Stimulated activated CD8-positive, alpha-beta memory T cell treated with anti-CD3 and anti-CD28 coated beads, Interleukin-7, amount 100 ng/mL, for 24 hours (primary cell): Measurements from ENCODE around the gene CACNA1C.

ENCODE experiments used
- DNase-seq: peaks from one replicate; pipeline ENCODE4 v3.0.0-alpha.2; 2020; ENCODE audit warnings: low read depth

CACNA1C gene

GRCh38 chr12:2258025-2258424 is 205.2 kb downstream of the CACNA1C start:
- DNase-seq: no peak

GRCh38 chr12:2259369-2259768 is 206.6 kb downstream of the CACNA1C start:
- no peak for DNase-seq

- no peak for DNase-seq
Measured at GRCh38 chr12:2260441-2260840, 207.7 kb downstream of the CACNA1C start.

DNA sequence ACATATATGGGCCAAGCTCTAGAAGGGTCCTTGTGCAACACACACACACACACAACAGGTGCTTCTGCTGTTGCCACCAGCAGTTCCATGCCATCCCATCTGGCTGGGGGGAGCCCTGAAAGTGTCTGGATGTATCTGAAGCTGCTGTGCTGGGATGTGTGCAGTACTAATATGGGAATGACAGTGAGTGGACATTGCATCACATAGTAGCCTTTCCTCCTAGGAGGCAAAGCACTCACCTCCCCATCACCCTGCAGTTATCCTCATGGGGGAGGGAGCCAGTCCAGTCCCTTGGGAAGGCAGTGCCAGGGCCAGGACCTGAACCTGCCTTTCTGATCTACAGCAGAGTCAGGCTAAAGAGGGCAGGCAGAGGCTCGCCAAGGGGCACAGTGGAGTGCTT is 208.9 kb downstream of the CACNA1C start:
- no peak for DNase-seq

DNA sequence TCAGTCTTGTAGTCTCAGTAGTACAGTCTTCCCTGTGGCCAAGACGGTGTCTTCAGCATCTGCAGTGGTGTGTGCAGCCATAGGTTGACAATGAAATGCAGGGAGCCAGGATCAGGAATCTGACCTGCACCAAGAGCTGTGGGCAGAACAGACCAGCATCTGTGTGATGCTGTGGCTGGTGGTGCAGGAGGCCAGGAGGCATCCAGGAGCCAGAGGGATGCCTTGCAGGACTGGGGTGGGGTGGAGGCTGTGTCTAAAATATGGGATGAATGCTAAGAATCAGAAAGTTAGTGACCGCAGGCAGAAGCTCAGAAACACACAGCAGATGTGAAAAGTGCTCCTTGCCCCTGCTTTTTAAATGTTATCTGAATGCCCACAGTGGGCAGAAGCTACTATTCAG is 209.7 kb downstream of the CACNA1C start:
- no peak for DNase-seq

GRCh38 chr12:2263901-2264300 is 211.1 kb downstream of the CACNA1C start:
- no peak for DNase-seq

DNA sequence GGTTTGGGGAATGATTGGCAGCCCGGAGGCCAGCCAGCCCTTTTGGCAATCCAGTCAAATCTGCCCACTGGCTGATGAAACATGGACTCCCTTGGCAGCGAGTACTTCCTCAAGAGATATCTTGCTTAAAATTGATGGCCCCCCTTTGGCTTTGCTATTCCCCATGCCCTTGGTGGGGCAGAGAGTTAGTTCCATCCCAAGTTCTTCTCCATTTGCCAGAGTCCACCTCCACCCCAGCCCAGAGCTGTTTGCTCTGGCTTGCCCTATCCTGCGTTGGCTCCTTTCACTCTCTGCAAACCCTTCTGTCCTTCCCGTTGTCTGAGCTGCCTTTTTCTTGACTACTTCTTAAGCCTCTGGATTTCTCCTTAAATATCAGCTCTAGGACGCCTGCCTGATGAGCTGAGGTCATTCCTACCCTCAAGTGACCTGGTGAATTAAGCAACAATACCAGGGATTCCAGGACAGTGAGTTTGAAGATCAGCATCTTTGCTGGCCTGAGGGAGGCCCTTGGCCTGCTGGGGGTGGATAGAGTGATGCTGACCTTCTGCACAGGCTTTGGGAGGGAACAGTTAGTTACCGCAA is 212.0 kb downstream of the CACNA1C start:
- no peak for DNase-seq

- no peak for DNase-seq
Measured at GRCh38 chr12:2265461-2266167, 212.8 kb downstream of the CACNA1C start.

DNA sequence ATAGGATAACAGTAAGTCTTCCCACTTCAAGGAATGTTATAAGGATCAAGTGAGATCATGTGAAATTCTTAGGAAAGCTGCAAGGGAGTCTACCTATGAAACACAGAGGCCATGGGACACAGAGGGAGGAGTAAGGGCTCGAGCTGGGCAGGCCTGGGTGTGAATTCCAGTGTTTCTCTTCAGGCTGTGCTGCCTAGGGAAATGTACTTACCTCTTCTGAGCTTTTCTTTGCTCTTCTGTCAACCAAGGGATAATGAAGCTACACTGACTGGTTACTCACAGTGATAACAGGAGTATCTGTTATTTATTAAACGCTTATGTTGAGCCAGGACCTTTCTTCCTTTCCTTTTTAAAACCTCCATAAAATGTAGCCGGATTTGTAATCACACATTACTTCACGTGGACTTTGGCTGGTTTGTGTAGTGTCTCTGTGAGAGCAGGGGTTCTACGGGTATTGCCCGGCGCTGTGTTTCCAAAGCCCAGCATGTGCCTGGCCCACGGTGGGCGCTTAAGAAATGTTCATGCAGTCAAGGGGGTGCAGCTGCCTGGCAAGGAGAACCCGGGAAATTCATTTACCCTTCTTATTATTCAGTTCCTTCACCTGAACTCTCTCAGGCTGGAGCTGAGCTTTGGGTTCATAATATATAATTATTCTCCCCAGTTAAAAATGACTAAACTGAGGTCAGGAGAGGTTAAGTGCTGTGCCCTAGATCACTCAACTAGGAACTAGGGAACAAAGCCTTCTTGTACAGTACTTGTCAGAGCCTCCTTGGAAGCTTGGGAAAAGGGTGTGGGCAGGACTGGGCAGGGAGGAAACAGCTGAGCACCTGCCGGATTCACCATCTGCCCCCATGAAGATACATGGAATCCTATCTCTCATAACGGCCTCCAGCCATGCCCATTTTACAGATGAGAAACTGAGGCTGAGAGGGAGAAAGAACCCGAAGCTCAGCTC is 214.2 kb downstream of the CACNA1C start:
- no peak for DNase-seq

DNA sequence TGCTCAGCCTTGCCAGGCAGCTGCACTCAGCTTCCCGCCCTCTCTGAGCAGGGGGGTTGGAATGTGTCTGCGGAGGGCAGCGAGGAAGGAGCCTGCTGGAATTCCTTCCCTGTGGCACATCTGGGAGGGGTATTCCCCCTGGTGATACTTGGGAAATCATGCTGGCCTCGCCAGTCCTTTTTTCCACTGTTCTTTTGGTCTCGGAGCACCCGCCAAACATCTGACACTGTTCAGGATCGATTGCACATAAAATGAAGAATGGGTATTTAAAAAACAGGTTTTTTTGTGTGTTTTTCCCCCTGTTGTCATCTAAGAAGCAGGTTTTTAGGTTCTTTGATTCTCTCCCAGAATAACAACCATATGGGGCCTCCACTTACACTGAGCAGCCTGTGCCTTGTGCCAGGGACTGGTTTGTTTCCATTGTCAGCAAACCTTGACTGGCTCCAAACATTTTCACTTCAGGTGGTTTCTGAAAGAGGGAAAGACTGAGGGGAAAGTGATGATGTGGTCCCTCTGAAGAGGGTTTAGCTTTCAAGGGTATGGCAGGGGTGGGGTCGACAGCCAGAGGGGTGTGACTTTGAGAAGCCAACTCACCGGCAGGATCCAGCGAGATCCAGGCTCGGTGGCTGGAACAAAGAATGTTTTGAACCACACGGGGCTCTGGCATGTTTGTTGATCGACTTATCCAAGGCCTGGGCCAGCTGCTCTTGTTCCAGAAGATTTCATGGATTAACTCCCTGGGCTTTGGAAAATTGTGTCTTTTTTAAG is 215.1 kb downstream of the CACNA1C start:
- no peak for DNase-seq

DNA sequence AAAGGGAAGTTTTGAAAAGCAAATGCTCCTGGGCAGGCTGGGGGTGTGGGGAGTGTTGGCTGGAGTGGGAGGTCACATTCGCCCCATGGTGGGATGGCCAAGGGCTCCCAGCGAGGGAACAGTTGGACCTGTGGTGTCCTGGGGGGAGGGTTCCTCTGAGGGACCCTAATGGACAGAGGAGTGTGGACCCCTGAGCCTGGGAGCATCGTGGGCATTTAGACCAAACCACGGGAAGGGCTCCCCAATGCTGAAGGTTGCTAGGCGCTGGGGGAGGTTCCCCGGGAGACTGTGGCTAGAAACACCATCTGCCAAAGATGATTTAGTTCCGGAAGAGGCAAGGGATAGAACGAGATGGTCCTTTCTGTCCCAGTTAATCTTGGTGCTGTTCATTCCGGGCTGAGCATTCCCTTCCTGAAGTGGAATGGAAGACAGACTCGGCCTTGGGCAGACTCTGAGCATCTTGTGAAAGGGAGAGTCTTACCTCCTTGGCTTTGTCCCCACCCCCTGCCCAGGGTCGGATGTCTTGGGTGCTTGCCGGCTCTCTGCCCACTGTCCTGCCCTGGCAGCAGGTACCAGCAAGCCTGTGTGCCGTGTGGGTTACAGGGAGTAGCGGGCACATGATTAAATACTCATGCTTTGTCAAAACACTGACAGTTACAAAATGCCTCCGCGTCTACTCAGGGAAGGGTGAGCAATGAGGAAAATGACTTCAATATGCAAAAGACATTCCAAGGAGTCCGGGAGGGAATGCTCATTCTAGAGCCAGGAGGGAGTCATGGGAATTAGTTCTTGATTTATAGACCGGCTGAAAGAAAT is 215.9 kb downstream of the CACNA1C start:
- no peak for DNase-seq

- DNase-seq: no peak
Measured at GRCh38 chr12:2270846-2271245, 218.1 kb downstream of the CACNA1C start.

DNA sequence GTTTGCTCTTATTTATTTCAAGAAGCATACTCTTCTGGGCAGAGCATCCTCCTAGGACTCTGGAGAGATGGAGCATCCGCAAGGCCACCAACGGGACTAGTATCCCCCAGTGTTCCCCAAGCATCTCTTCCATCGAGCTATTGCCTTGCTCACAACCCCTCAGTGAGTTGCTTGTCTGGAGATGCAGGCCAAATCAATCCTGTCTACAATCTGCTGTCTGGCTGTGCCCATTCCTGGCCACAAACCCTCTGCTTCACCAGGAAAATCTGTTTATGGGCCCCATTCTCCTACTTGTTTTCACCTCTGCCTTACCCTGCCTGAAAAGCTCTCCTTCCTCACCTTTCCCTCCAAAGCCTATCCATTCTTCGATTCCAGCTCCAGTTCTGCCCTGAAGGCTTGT is 219.2 kb downstream of the CACNA1C start:
- no peak for DNase-seq

GRCh38 chr12:2273288-2273687 is 220.5 kb downstream of the CACNA1C start:
- no peak for DNase-seq

DNA sequence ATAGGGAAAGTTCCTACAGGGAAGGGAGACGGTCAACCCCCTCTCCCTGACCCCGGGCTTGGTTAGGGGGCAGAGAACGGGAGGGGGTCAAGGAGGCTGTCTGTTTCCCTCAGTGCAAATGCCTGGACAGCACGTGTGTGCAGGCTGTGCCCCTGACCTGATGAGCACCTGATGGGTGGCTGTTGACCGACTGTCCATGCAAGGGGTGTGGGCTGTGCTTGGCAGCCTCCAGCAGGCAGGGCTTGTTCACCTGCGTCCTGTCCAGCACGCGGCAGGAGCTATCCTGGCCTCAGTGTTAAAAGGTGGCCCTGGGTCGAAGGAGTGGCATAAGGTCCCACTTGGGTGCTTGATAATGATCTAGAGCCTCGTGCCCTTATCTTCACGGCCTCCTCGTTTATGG is 221.0 kb downstream of the CACNA1C start:
- DNase-seq: no peak

- no peak for DNase-seq
Measured at GRCh38 chr12:2274733-2275132, 221.9 kb downstream of the CACNA1C start.

GRCh38 chr12:2276288-2277033 is 223.7 kb downstream of the CACNA1C start:
- no peak for DNase-seq

GRCh38 chr12:2277492-2278155 is 224.8 kb downstream of the CACNA1C start:
- DNase-seq: no peak

GRCh38 chr12:2281446-2281845 is 228.7 kb downstream of the CACNA1C start:
- DNase-seq: no peak

DNA sequence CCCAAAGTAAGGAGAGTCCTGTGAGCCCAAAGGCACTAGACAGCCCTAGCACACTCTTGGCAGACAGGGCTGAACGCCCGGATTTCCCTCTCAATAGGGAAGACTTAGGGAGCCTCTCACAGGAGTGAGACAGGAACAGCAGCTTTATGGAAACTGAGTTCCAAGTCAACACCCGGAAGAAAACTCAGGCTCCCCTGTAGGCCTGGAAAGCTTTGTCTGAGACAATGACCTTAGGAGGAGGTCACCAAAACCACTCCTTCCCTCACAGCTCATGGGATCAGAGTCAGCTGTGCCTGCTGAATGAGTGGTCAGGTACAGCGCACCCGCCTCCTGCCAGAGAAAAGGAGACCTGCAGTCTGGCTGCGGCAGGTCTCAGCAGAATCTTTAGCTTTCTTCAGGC is 229.5 kb downstream of the CACNA1C start:
- DNase-seq: no peak
